KOPT-K1 (cell line): ENCODE measurements around the gene RFTN1.
"Not testable (repeated sequence)": the region's sequence is repeated elsewhere in the genome, so short reads cannot be mapped to it uniquely, and the experiment has no call there.

Experiments
- H3K27ac ChIP-seq: fragments of 200-600 bp; sonication (generic); 2 replicates; pipeline ENCODE4 v1.5.1; 2016; ENCODE audit warnings: antibody characterized with exemption, mild to moderate bottlenecking, low read depth, low read length; ENCODE audit not compliant: poor library complexity, severe bottlenecking
- H3K36me3 ChIP-seq: fragments of 200-600 bp; sonication (generic); 2 replicates; pipeline ENCODE4 v1.5.1; 2017; ENCODE audit warnings: antibody characterized with exemption, mild to moderate bottlenecking, low read length, moderate library complexity; ENCODE audit not compliant: insufficient read depth
- H3K9me3 ChIP-seq: fragments of 200-600 bp; sonication (generic); 2 replicates; pipeline ENCODE4 v1.5.1; 2017; ENCODE audit warnings: antibody characterized with exemption, low read length, mild to moderate bottlenecking; ENCODE audit not compliant: insufficient read depth, poor library complexity, severe bottlenecking

RFTN1 gene

DNA sequence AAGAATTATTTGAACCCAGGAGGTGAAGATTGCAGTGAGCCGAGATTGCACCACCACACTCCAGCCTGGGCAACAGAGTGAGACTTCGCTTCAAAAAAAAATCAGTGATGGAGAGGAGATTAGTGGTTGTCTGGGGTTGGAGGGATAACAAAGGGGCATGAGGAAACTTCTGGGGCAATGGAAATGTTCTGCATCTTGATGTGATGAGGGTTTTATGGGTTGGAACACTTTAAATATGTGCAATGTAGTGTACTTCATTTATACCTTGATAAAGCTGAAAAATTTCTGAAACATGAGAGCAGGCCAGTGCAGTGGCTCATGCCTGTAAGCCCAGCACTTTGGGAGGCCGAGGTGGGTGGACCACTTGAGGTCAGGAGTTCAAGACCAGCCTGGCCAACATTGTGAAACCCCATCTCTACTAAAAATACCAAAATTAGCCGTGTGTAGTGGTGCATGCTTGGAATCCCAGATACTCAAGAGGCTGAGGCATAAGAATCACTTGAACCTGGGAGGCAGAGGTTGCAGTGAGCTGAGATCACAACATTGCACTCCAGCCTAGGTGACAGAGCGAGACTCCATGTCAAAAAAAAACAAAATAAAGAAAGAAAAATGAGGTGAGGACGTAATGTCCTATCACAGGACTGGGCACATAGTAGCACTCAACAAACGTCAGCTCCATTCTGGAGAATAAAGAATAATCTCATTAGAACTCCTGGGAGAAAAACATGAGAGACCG is 24.0 kb downstream of the RFTN1 start:
- not testable (repeated sequence) for H3K27ac ChIP-seq, H3K9me3 ChIP-seq
- H3K36me3 ChIP-seq = peaks cover 47% of the 10 kb centered on the region

DNA sequence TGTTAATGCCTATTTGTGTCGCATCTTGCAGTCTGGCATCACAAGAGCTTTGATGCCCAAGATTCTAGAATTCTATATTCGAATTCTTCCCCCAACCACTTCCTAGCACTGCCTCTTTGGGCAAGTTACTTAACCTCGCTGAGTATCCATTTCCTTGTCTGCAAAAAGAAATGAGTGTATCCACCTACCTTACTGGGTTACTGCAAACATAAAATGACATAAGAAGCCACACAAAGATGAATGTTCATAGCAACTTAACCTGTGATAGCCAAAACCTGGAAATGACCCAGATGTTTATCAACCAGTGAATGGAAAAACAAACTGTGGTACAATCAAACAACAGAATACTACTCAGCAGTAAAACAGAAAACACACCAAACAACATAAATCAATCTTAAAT is 24.9 kb downstream of the RFTN1 start:
- H3K9me3 ChIP-seq = no peaks in the 10 kb centered on the region
- H3K36me3 ChIP-seq = peaks cover 47% of the 10 kb centered on the region
- H3K27ac ChIP-seq = no peak overlapping the region

DNA sequence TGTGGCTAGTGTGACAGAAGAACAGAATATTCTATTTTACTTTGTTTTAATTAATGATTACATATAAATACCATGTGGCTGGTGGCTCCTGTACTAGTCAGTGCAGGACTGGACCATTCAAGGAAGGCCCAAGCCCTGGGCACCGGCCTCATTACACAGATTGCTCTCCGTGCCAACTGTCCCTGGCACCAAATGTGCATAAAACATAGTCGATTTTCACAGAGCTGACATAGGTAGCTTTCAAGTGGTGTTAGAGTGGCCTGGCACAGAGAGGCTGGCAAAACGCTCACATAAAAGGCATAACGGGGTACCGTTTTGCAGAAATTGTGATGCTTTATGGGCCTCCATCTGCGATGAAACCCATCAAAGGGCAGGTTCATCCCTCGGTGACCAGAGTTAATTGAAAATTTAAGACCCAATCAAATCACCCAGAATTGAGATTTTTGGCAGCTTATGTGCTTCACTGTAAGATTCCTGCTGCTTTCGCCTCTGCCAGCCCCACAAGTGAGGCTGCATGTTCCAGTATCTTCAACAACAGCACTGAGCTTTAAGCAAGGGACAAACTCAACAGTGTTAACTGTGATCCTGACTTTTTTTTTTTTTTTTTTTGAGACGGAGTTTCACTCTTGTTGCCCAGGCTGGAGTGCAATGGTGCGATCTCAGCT is 25.9 kb downstream of the RFTN1 start:
- Histone ChIP-seq H3K36me3 (peaks cover 42% of the 10 kb centered on the region), H3K27ac (no peak overlapping the region), H3K9me3 (no peaks in the 10 kb centered on the region)

GRCh38 chr3:16486951-16487480 is 26.5 kb downstream of the RFTN1 start:
- Histone ChIP-seq H3K27ac (no peak overlapping the region), H3K9me3 (no peaks in the 10 kb centered on the region), H3K36me3 (peaks cover 37% of the 10 kb centered on the region)

DNA sequence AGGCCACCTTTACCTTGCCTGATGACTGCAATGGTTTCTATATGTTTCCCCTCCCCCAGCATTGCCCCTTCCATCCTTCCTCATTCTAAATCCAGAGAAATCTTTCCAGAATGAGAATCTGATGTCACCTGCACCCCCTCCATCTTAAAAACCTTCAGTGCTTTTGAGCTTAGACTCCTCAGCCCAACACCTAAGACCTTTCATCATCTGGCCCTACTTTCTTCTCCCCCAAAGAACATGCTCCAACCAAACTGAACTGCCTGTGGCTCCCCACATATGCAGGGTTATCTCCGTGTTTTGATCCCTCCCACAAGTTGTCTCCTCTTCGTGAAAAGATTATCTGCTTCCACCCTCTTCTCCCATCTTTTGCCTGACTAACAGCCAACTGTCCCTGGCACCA is 27.3 kb downstream of the RFTN1 start:
- peaks cover 29% of the 10 kb centered on the region for H3K36me3 ChIP-seq

GRCh38 chr3:16485395-16485992 is 28.0 kb downstream of the RFTN1 start:
- no peaks in the 10 kb centered on the region for H3K9me3 ChIP-seq
- no peak overlapping the region for H3K27ac ChIP-seq
- H3K36me3 ChIP-seq = peaks cover 22% of the 10 kb centered on the region

More for the DNA sequence above, 27.3 kb downstream of the RFTN1 start:
- Histone ChIP-seq H3K9me3 (no peaks in the 10 kb centered on the region), H3K27ac (no peak overlapping the region)

DNA sequence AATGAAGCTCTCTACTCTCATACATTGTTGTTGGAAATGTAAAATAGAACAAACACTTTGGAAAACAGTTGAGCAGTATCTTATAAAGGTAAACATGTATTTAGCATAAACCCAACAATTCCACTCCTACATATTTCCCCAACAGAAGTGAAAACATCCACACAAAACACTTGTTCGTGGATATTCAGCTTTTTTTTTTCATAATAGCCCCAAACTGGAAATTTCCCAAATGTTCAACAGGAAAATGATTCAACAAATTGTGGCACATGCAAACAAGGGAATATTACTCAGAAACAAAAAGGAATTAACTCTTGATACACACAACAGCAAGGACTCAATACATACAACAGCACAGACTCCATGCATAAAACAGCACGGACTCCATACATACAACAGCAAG is 28.5 kb downstream of the RFTN1 start:
- Histone ChIP-seq H3K27ac (no peak overlapping the region), H3K36me3 (peaks cover 17% of the 10 kb centered on the region), H3K9me3 (no peaks in the 10 kb centered on the region)

- no peak overlapping the region for H3K27ac ChIP-seq
- no peaks in the 10 kb centered on the region for H3K9me3 ChIP-seq
- H3K36me3 ChIP-seq = peaks cover 11% of the 10 kb centered on the region; the same call in 1 of the 2 replicates
Observed at GRCh38 chr3:16484216-16484615, 29.3 kb downstream of the RFTN1 start.

- no peaks in the 10 kb centered on the region for H3K9me3 ChIP-seq
Observed at GRCh38 chr3:16482770-16483531, 30.5 kb downstream of the RFTN1 start.

GRCh38 chr3:16482194-16482769 is 31.2 kb downstream of the RFTN1 start:
- H3K36me3 ChIP-seq = no peaks in the 10 kb centered on the region
- H3K9me3 ChIP-seq = no peaks in the 10 kb centered on the region
- H3K27ac ChIP-seq = peak overlapping the region; percentile 47

More at GRCh38 chr3:16482770-16483531, 30.5 kb downstream of the RFTN1 start:
- no peaks in the 10 kb centered on the region for H3K36me3 ChIP-seq
- H3K27ac ChIP-seq = peak overlapping the region; percentile 32

DNA sequence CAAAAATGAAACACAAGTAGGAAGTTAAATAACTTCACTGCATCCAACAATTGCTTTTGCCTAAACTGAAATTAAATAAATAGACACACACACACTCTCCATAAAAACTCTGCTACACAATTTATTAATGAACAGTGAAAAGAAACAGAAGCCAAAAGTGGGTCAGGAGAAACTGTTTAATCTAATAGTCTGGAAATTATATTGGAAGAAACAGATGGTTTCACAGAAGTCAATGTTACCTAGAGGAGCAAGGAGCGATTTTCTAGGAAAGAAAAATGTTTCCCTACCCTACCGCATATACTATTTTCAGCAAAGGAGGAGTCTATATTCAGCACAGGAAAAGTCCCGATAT is 32.0 kb downstream of the RFTN1 start:
- Histone ChIP-seq H3K27ac (peak overlapping the region; percentile 47), H3K36me3 (no peaks in the 10 kb centered on the region), H3K9me3 (no peaks in the 10 kb centered on the region)

GRCh38 chr3:16480861-16481545 is 32.5 kb downstream of the RFTN1 start:
- Histone ChIP-seq H3K9me3 (no peaks in the 10 kb centered on the region), H3K36me3 (no peaks in the 10 kb centered on the region), H3K27ac (peak overlapping the region; percentile 47)

GRCh38 chr3:16478516-16478915 is 35.0 kb downstream of the RFTN1 start:
- Histone ChIP-seq H3K9me3 (no peaks in the 10 kb centered on the region), H3K27ac (peak overlapping the region; percentile 7), H3K36me3 (no peaks in the 10 kb centered on the region)

DNA sequence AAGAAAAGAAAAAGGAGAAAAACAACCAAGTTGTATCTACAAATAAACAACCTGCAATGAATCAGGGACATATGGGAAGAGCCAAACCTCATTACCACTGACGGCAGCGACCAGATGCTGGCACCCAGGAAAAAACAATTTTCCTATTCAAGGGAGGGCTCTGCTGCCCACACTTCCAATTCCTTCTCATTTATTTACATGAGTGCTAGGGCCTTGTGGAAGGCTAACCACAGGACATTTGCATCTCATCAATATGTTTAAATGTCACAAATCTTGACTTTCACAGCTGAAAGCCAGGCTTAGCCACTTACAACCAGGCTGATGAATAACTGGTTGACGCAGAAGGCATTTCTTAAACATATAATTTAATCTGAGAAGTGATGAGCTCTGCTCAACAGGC is 36.0 kb downstream of the RFTN1 start:
- Histone ChIP-seq H3K27ac (no peak overlapping the region), H3K36me3 (peaks cover 6% of the 10 kb centered on the region)

More for the DNA sequence above, 36.0 kb downstream of the RFTN1 start:
- no peaks in the 10 kb centered on the region for H3K9me3 ChIP-seq
